GM12864 (cell line): ENCODE results near the gene ALOX12B.
"Not testable (repeated sequence)": the region's sequence is repeated elsewhere in the genome, so short reads cannot be mapped to it uniquely, and the experiment has no call there.

Source experiments
- DNase-seq: peaks from one replicate; pipeline ENCODE4 v3.0.0-alpha.2; 2011; ENCODE audit warnings: low read depth
- H3K4me3 ChIP-seq: 2 replicates; pipeline ENCODE4 v1.5.1; 2011; ENCODE audit warnings: mild to moderate bottlenecking, low read depth, low read length, control low read depth
- TF ChIP-seq, protein P1 (sequence below): IDR thresholded peaks from 2 replicates; pipeline ENCODE4 v1.5.1; 2011; ENCODE audit warnings: low read depth, mild to moderate bottlenecking, moderate library complexity, low read length, control low read depth, inconsistent platforms; ENCODE audit errors: missing control alignments

Gene ALOX12B

GRCh38 chr17:8082292-8082691 lies 5.2 kb downstream of the ALOX12B start:
- no peak for DNase-seq
- TF ChIP-seq, protein P1, sequence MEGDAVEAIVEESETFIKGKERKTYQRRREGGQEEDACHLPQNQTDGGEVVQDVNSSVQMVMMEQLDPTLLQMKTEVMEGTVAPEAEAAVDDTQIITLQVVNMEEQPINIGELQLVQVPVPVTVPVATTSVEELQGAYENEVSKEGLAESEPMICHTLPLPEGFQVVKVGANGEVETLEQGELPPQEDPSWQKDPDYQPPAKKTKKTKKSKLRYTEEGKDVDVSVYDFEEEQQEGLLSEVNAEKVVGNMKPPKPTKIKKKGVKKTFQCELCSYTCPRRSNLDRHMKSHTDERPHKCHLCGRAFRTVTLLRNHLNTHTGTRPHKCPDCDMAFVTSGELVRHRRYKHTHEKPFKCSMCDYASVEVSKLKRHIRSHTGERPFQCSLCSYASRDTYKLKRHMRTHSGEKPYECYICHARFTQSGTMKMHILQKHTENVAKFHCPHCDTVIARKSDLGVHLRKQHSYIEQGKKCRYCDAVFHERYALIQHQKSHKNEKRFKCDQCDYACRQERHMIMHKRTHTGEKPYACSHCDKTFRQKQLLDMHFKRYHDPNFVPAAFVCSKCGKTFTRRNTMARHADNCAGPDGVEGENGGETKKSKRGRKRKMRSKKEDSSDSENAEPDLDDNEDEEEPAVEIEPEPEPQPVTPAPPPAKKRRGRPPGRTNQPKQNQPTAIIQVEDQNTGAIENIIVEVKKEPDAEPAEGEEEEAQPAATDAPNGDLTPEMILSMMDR: no peak
- H3K4me3 ChIP-seq: no peak overlapping the region

DNA sequence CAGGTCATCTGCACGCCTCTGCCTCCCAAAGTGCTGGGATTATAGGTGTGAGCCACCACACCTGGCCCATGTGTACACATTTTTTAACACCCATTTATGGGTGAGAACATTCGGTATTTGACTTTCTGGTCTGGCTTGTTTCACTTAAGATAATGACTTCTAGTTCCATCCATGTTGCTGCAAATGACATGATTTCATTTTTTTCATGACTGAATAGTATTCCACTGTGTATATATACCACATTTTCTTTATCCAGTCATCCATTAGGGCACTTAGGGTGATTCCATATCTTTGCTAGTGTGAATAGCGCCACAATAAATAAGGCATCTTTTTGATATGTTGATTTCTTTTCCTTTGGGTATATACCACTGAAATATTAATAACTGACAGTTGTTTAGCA lies 5.6 kb downstream of the ALOX12B start:
- no peak overlapping the region for H3K4me3 ChIP-seq
- no peak for DNase-seq
- TF ChIP-seq, protein P1: no peak

DNA sequence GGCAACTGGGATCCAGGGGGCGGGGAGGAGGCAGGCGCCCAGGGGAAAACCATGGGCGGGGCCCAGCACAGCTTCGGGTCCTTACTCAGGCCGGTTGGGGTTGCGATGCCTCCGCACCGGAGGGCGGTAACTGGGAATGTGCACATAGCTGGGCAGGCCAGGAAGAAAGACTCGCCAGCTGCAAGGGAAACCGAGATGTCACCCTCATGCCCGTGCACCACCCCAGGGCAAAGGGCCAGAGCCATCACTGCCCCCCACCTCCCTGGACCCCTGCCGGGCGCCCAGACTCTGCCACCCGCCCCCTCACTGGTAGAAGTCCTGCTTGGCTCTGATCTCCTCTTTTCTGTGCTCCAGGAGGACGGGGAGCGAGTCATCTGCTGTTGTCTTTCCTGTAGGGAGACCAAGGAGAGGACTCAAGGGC lies 6.7 kb downstream of the ALOX12B start:
- no peak for DNase-seq
- TF ChIP-seq, protein P1: no peak
- no peak overlapping the region for H3K4me3 ChIP-seq

DNA sequence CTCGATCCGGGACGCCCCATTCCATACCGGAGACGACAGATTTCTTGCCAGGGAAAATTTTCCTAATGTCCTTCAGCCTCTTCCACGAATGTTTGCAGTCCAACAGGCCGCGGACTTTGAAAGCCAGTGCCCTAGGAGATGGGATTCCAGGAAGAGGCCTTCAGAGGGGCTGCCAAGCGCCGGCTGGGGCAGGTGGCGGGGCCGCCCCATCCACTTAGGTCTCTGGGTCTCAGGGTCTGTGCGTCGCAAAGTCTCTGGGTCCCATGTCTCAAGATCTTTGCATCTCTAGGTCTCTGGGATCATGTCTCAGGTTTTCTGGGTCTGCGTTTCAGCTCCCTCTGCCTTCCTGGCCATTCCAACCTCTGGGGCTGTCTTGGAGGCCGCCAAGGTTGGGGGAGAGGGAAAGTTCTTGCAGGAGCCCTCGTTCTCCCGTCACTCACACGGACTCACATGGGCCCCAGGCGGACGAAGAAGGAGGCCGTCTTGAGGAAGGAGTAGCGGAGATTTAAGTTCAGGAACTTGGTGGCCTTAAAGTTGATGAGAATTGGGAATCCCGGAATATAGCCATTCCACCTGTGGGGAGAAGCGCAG lies 7.2 kb downstream of the ALOX12B start:
- no peak for DNase-seq
- H3K4me3 ChIP-seq: no peak overlapping the region
- TF ChIP-seq, protein P1: no peak

GRCh38 chr17:8079291-8080207 lies 8.0 kb downstream of the ALOX12B start:
- TF ChIP-seq, protein P1: peak; percentile 90
- DNase-seq: peak; percentile 16

GRCh38 chr17:8077939-8078338 lies 9.6 kb downstream of the ALOX12B start:
- H3K4me3 ChIP-seq: not testable (repeated sequence)

More at GRCh38 chr17:8079291-8080207, 8.0 kb downstream of the ALOX12B start:
- peak overlapping the region; percentile 52 for H3K4me3 ChIP-seq

GRCh38 chr17:8076502-8077266 lies 10.8 kb downstream of the ALOX12B start:
- DNase-seq: no peak
- TF ChIP-seq, protein P1: no peak
- H3K4me3 ChIP-seq: no peak overlapping the region

More at GRCh38 chr17:8077939-8078338, 9.6 kb downstream of the ALOX12B start:
- not testable (repeated sequence) for DNase-seq
